Mesenchymal stem cell (in vitro differentiated cells and primary cell): ENCODE data around the gene NPM3.

Source experiments
- DNase-seq: peaks from one replicate; pipeline ENCODE4 v3.0.0-alpha.2; 2013
- H2AFZ ChIP-seq: one replicate; pipeline ENCODE4 v1.6.1; 2013; ENCODE audit warnings: low read depth, mild to moderate bottlenecking, control low read depth, inconsistent platforms, low read length, moderate library complexity
- H2AK5ac ChIP-seq: 2 replicates; pipeline ENCODE4 v1.6.1; 2013; ENCODE audit warnings: low read length, moderate library complexity, mild to moderate bottlenecking, inconsistent platforms; ENCODE audit not compliant: severe bottlenecking
- H2BK120ac ChIP-seq: one replicate; pipeline ENCODE4 v1.6.1; 2013; ENCODE audit warnings: low read depth, mild to moderate bottlenecking, inconsistent platforms, low read length, moderate library complexity
- H2BK12ac ChIP-seq, 2 experiments: one replicate each; pipeline ENCODE4 v1.6.1; 2013; ENCODE audit warnings: inconsistent platforms in 2 of 2, low read length in 2 of 2, mild to moderate bottlenecking in 2 of 2, moderate library complexity in 2 of 2, control low read depth in 1 of 2
- H2BK15ac ChIP-seq: one replicate; pipeline ENCODE4 v1.6.1; 2013; ENCODE audit warnings: mild to moderate bottlenecking, low read depth, inconsistent platforms; ENCODE audit not compliant: poor library complexity, severe bottlenecking
- H2BK5ac ChIP-seq: 2 replicates; pipeline ENCODE4 v1.6.1; 2013; ENCODE audit warnings: low read depth, mild to moderate bottlenecking, low read length, control low read depth, inconsistent platforms; ENCODE audit not compliant: poor library complexity, severe bottlenecking
- H3K14ac ChIP-seq, 2 experiments: one replicate each; pipeline ENCODE4 v1.6.1; 2013; ENCODE audit warnings: inconsistent platforms in 2 of 2, low read length in 2 of 2, control low read depth in 1 of 2, mild to moderate bottlenecking in 1 of 2, moderate library complexity in 1 of 2
- H3K18ac ChIP-seq, 2 experiments: one replicate each; pipeline ENCODE4 v1.6.1; 2013; ENCODE audit warnings: inconsistent platforms in 2 of 2, low read length in 2 of 2, control low read depth in 1 of 2, low read depth in 1 of 2, mild to moderate bottlenecking in 1 of 2
- H3K23ac ChIP-seq, 2 experiments: one replicate each; pipeline ENCODE4 v1.6.1; 2013; ENCODE audit warnings: inconsistent platforms in 2 of 2, low read length in 2 of 2, mild to moderate bottlenecking in 2 of 2, moderate library complexity in 2 of 2, control low read depth in 1 of 2
- H3K27ac ChIP-seq: 2 replicates; pipeline ENCODE4 v1.5.1; 2013; ENCODE audit warnings: mild to moderate bottlenecking, moderate library complexity, low read length, control low read depth, inconsistent platforms; ENCODE audit not compliant: poor library complexity, severe bottlenecking
- H3K27me3 ChIP-seq, 2 experiments: 2 replicates each; pipeline versions ENCODE4 v1.6.1 to v1.7.0; 2013; ENCODE audit warnings: low read length in 2 of 2, mild to moderate bottlenecking in 2 of 2, moderate library complexity in 2 of 2, control low read depth in 1 of 2, inconsistent platforms in 1 of 2; ENCODE audit not compliant: control insufficient read depth in 1 of 2, insufficient read depth in 1 of 2
- H3K36me3 ChIP-seq, 2 experiments: 2 replicates each; pipeline versions ENCODE4 v1.6.1 to v1.7.0; 2013; ENCODE audit warnings: low read length in 2 of 2, control low read depth in 1 of 2, inconsistent platforms in 1 of 2, low read depth in 1 of 2, mild to moderate bottlenecking in 1 of 2; ENCODE audit not compliant: insufficient read depth in 2 of 2, control insufficient read depth in 1 of 2
- H3K4ac ChIP-seq, 2 experiments: one replicate each; pipeline ENCODE4 v1.6.1; 2013; ENCODE audit warnings: inconsistent platforms in 2 of 2, low read length in 2 of 2, mild to moderate bottlenecking in 2 of 2, moderate library complexity in 2 of 2, control low read depth in 1 of 2, low read depth in 1 of 2
- H3K4me1 ChIP-seq: 2 replicates; pipeline ENCODE4 v1.6.1; 2013; ENCODE audit warnings: low read depth, low read length, control low read depth; ENCODE audit not compliant: control insufficient read depth, insufficient read depth
- H3K4me2 ChIP-seq: 2 replicates; pipeline ENCODE4 v1.6.1; 2013; ENCODE audit warnings: low read length, mild to moderate bottlenecking, inconsistent platforms; ENCODE audit not compliant: poor library complexity, severe bottlenecking
- H3K4me3 ChIP-seq, 2 experiments: 2 replicates each; pipeline versions ENCODE4 v1.5.1 to v1.7.0; 2013; ENCODE audit warnings: low read length in 2 of 2, mild to moderate bottlenecking in 2 of 2, control low read depth in 1 of 2, low read depth in 1 of 2; ENCODE audit not compliant: insufficient read depth in 1 of 2
- H3K79me1 ChIP-seq: replicated peaks from 2 replicates; pipeline ENCODE4 v1.6.1; 2013; ENCODE audit warnings: mild to moderate bottlenecking, control low read depth, low read length, inconsistent platforms; ENCODE audit not compliant: poor library complexity, severe bottlenecking
- H3K9ac ChIP-seq: 2 replicates; pipeline ENCODE4 v1.7.0; 2013; ENCODE audit warnings: mild to moderate bottlenecking, low read length, moderate library complexity
- H3K9me3 ChIP-seq: 2 replicates; pipeline ENCODE4 v1.7.0; 2013; ENCODE audit warnings: mild to moderate bottlenecking, low read length; ENCODE audit not compliant: control insufficient read depth
- H4K8ac ChIP-seq: one replicate; pipeline ENCODE4 v1.6.1; 2013; ENCODE audit warnings: inconsistent platforms, mild to moderate bottlenecking, low read length, moderate library complexity
- H4K91ac ChIP-seq: one replicate; pipeline ENCODE4 v1.6.1; 2013; ENCODE audit warnings: mild to moderate bottlenecking, low read length, inconsistent platforms
- WGBS: methylation state at CpG from one replicate; pipeline ENCODE4 v1.1.7; 2013; ENCODE audit warnings: mixed read lengths; 5-methylcytosine and 5-hydroxymethylcytosine counted together

Gene NPM3

GRCh38 chr10:101770331-101771215, 12.7 kb downstream of the NPM3 start:
- H4K8ac ChIP-seq, result no peak overlapping the region
- H2BK5ac ChIP-seq, result no peak overlapping the region
- H3K4me2 ChIP-seq, result no peak overlapping the region
- H3K27ac ChIP-seq, result no peak overlapping the region
- no peaks in the 10 kb centered on the region for H3K79me1 ChIP-seq
- no peak overlapping the region for H2BK15ac ChIP-seq
- peaks cover 0 to 12% of the 10 kb centered on the region in 2 experiments for H3K36me3 ChIP-seq
- no peak overlapping the region for H3K9ac ChIP-seq
- no peaks in the 10 kb centered on the region for H3K9me3 ChIP-seq
- 88% methylated on average over 36 of the region's 41 CpGs for WGBS
- DNase-seq, result no peak
- no peak overlapping the region for H3K4me3 ChIP-seq
- no peak overlapping the region for H2BK12ac ChIP-seq
- peaks cover 87 to 94% of the 10 kb centered on the region in 2 experiments for H3K27me3 ChIP-seq
- no peak overlapping the region for H2AK5ac ChIP-seq
- no peak overlapping the region for H2BK120ac ChIP-seq
- H3K4ac ChIP-seq, result no peak overlapping the region
- H3K18ac ChIP-seq, result no peak overlapping the region
- H2AFZ ChIP-seq, result no peak overlapping the region
- H4K91ac ChIP-seq, result no peak overlapping the region
- H3K4me1 ChIP-seq, result peaks cover 6% of the 10 kb centered on the region
- no peak overlapping the region for H3K14ac ChIP-seq
- no peak overlapping the region for H3K23ac ChIP-seq

GRCh38 chr10:101769541-101770180, 13.6 kb downstream of the NPM3 start:
- H2BK120ac ChIP-seq, result no peak overlapping the region
- H2AFZ ChIP-seq, result no peak overlapping the region
- H3K4ac ChIP-seq, result no peak overlapping the region
- H3K4me2 ChIP-seq, result no peak overlapping the region
- no peak overlapping the region for H2BK15ac ChIP-seq
- no peak overlapping the region for H2BK5ac ChIP-seq
- 88% methylated on average over 4 of the region's 5 CpGs for WGBS
- H3K14ac ChIP-seq, result no peak overlapping the region
- H3K18ac ChIP-seq, result no peak overlapping the region
- H2BK12ac ChIP-seq, result no peak overlapping the region
- no peak overlapping the region for H3K27ac ChIP-seq
- H4K91ac ChIP-seq, result no peak overlapping the region
- H3K4me3 ChIP-seq, result no peak overlapping the region
- no peak overlapping the region for H4K8ac ChIP-seq
- H3K9ac ChIP-seq, result no peak overlapping the region
- no peak overlapping the region for H3K23ac ChIP-seq
- no peaks in the 10 kb centered on the region for H3K9me3 ChIP-seq
- peaks cover 87 to 94% of the 10 kb centered on the region in 2 experiments for H3K27me3 ChIP-seq
- no peaks in the 10 kb centered on the region for H3K79me1 ChIP-seq
- no peak overlapping the region for H2AK5ac ChIP-seq
- H3K36me3 ChIP-seq, result peaks cover 0 to 12% of the 10 kb centered on the region in 2 experiments
- DNase-seq, result no peak
- H3K4me1 ChIP-seq, result peaks cover 2% of the 10 kb centered on the region

DNA sequence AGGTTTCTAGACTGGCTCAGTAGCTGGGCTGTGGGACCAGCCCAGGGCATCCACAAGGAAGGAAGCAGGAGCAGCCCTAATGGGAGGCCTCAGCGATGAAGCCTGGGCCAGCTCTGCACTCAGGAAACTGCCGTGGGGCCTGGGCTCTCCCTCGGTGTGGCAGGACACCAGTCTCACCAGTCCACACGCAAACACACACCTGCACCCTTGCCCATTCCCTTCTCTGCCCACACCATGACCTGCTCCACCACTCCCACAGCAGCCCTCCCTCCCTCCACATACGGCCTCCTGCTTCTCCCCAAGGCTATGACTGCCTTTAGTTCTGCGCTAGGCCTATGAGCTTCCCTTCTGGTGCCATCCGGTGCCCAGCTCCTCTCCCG, 14.5 kb downstream of the NPM3 start:
- no peak overlapping the region for H2AFZ ChIP-seq
- H2AK5ac ChIP-seq, result no peak overlapping the region
- peaks cover 83 to 90% of the 10 kb centered on the region in 2 experiments for H3K27me3 ChIP-seq
- peaks cover 0 to 12% of the 10 kb centered on the region in 2 experiments for H3K36me3 ChIP-seq
- no peak overlapping the region for H3K4ac ChIP-seq
- no peak overlapping the region for H2BK12ac ChIP-seq
- H3K79me1 ChIP-seq, result no peaks in the 10 kb centered on the region
- no peak overlapping the region for H2BK120ac ChIP-seq
- H2BK5ac ChIP-seq, result no peak overlapping the region
- H3K9ac ChIP-seq, result no peak overlapping the region
- no peak overlapping the region for H3K4me2 ChIP-seq
- H3K27ac ChIP-seq, result no peak overlapping the region
- peak overlapping the region in 1 of 2 experiments; percentile 56 for H3K23ac ChIP-seq
- no peak overlapping the region for H4K91ac ChIP-seq
- H3K18ac ChIP-seq, result no peak overlapping the region
- no peak for DNase-seq
- 87% methylated on average over 8 of the region's 8 CpGs for WGBS
- H3K14ac ChIP-seq, result no peak overlapping the region
- H4K8ac ChIP-seq, result no peak overlapping the region
- H3K9me3 ChIP-seq, result no peaks in the 10 kb centered on the region
- no peaks in the 10 kb centered on the region for H3K4me1 ChIP-seq
- no peak overlapping the region for H2BK15ac ChIP-seq
- H3K4me3 ChIP-seq, result no peak overlapping the region
